ENCODE measurements around the gene FETUB.
"Not testable (repeated sequence)": the region's sequence is repeated elsewhere in the genome, so short reads cannot be mapped to it uniquely, and the experiment has no call there.

Gene FETUB

DNA sequence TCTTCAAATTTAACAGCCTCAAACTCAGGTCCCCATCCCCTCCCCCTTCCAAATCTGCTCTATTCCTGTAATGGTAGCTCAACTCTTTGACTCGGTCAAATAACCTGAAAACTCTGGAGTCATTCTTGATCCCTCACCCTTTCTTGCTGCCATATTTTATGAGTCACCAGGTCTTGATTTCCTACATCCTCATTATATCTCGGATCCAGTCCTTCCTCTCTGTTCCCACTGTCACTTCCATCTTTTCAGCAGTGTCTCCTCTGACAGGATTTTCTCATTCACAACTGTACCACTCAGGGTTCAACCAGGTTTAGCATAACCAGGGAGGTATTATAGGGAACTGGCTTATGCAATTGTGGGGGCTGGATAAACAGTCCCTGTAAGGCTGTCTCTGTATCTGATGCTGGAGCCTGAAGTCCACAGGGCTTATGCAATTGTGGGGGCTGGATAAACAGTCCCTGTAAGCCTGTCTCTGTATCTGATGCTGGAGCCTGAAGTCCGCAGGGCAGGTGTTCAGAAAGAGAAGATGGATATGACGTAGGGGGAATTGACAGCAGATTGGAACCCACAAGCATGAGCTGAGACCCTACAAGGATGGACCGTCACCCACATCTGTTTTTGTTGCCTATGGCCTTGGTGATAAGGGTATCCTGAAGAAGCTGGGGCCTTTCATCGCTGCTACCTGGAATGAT lies 9.1 kb upstream of the FETUB start:
- FAIRE-seq = no peak

DNA sequence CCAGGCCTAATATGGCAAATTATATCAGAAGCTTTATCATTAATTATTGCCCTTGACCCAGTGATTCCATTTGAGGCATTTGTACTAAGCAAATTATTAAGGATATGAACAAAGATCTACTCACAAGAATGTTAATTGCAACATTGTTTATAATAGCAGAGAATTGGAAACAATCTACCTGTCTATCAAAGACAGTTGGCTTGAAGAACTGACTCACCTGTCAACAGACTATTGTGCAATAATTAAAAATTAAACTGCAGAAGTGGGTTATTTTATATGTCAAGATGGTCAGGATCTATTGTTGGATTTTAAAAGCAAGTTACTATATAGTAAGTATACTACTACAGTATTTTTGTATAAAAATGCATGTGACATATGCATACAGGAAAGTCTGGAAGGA lies 6.7 kb upstream of the FETUB start:
- DNase-seq (ENCODE audit: insufficient read length, low spot score) = no peak

More for the DNA sequence above, 9.1 kb upstream of the FETUB start:
- no peak for DNase-seq (ENCODE audit: insufficient read length, low spot score)

DNA sequence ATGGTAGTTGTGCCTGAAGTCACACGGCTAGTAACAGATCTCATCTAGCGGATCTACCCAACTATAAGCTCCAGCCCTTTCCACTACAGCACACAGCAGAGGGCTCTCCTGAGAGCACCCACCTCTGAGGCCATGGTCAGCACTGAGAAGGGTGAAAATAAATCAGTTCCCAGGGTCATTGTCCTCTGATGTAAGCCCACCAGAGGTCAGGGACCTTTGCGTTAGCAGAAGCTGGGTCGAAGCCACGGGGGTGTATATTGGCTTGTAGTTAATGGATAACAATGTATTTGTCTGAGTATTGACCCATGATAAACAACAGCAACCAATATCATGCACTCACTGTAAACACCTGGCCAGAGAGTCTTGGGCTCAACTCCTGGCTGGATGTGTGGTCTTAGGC lies 6.0 kb upstream of the FETUB start:
- DNase-seq (ENCODE audit: insufficient read length, low spot score); FAIRE-seq: not testable (repeated sequence)

More for the DNA sequence above, 6.7 kb upstream of the FETUB start:
- no peak for FAIRE-seq

DNA sequence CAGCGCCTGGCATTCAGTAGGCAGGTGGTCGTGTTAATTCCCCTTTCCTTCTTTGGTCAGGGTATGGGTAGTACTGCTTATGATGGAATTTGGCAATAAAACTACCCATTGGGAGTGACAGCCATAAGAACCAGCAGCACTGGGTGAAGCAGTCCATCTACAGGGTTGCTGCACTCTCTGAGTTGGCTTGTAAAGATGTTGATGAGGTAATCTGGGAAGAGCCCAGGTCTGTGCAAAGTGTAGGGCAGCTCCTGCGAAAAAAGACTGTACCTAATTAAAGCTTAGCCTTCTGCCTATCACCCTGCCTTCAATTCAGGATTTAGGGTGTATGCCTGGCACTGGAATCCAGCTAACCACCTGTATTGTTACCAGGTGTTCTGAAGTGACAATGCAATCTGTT lies 4.7 kb upstream of the FETUB start:
- DNase-seq (ENCODE audit: insufficient read length, low spot score) (no peak), FAIRE-seq (no peak)

DNA sequence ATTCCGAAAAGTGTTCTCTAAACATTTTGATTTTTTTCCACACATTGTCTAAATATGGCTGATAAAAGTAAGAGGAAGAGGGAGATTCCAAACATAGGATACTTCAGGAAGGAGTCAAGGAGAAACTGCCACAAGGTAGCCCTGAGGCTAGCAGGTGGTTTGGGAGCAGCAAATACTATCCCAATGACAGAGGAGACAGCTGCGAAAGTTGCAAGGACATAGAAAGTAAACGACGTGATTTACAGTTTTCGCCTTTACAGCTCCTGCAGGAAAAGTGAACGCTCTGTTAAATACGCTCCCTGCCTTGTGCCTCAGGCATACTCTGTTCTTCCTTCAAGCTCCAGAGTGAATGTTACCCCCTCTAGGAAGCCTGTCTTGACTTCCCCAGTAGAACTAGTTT lies 3.7 kb upstream of the FETUB start:
- no peak for DNase-seq (ENCODE audit: insufficient read length, low spot score)
- FAIRE-seq = no peak

DNA sequence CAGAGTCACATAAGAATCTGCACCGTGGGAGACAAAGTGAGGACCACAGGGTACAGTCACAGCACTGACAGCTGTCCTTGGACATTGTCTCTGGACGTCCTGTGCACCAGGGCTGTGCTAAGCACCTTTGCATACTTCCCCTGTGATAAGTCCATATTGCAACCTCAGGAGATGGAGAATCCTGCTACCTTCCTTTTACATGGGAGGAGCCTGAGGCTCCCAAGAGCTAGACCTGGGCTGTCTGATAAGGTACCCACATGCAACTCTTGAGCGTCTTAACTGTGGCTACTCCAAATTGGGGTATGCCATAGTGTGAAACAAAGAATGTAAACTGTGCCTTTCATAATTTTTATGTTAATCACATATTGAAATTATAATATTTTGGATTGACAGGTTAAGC lies 2.5 kb upstream of the FETUB start:
- DNase-seq (ENCODE audit: insufficient read length, low spot score) (no peak), FAIRE-seq (no peak)

DNA sequence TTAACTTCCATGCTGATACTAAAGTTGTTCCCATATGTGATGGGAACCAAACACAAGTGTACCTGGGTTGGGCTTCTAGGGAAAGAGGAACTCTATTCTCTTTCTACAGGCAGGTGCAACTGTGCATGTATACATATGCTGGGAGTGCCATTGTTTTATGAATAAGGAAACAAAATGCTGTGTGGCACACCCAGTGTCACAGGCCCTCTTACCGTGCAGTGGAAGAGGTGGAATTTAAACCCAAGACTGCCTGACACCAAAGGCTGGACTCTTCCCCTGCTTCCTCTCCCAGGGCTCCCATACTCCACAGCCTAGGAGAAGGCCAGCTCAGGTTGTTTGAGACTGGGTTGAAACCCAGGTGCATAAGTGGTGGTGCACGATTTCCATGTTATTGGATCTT lies 1.9 kb upstream of the FETUB start:
- no peak for DNase-seq (ENCODE audit: insufficient read length, low spot score)
- FAIRE-seq = no peak

DNA sequence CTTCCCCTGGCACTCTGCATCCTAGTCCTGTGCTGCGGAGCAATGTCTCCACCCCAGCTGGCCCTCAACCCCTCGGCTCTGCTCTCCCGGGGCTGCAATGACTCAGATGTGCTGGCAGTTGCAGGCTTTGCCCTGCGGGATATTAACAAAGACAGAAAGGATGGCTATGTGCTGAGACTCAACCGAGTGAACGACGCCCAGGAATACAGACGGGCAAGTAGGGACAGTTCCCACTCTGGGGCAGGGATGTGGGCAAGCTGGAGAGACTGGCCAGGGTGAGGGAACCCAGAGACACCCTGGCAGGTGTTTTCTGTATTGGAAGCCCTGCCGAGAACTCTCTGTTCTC lies 247 bp downstream of the FETUB start:
- no peak for DNase-seq (ENCODE audit: insufficient read length, low spot score)
- FAIRE-seq = no peak

DNA sequence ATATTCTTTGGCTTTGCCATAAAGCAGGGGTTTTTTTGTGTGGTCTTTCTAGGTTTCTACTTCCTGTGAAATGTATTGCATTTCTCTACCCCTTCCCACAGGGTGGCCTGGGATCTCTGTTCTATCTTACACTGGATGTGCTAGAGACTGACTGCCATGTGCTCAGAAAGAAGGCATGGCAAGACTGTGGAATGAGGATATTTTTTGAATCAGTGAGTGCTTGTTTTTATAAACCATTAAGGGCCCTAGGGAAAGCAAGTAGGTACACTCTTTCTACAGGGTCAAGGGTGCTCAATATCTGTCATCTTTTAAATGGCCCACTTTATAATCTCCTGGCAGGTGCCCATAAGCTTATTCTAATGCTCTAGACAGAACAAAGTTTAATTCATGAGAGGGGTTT lies 730 bp downstream of the FETUB start:
- DNase-seq (ENCODE audit: insufficient read length, low spot score) = no peak
- no peak for FAIRE-seq

DNA sequence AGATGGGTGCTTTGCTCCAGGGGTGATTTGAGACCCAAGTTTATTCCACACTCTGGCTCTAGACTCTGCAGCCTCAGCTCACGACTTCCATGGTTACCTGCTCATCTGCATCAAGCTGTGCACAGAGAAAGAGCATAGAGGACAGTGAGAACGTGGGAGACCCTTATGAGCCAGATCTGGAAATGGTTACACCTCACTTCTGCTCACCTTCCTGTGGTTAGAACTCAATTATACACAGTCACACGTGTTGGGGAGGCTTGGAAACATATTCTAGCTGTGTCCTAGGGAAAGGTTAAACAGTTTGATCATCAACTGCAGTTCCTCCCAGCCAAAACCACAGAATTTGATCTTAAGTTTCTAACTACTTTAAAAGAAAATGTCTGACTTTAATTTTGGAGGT lies 1.8 kb downstream of the FETUB start:
- FAIRE-seq (no peak), DNase-seq (ENCODE audit: insufficient read length, low spot score) (no peak)

DNA sequence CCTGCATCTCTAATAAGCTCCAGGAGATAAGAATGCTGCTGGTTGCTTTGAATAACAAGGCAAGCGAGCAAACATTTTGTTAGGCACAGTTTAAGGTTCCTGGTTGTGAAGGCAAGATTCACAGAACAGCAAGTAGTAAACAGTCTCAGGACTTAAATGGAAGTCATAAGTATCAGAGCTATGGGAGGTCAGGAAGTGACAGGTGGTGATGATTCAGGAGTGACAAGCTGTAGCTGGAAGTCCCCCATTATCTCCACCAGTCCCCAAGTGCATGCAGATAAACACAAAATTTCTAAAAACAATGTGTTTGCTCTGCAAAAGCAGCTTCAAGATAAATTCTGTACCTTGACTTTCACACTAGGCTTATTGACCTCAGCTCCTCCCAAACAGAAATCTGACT lies 3.3 kb downstream of the FETUB start:
- FAIRE-seq (no peak), DNase-seq (ENCODE audit: insufficient read length, low spot score) (no peak)

DNA sequence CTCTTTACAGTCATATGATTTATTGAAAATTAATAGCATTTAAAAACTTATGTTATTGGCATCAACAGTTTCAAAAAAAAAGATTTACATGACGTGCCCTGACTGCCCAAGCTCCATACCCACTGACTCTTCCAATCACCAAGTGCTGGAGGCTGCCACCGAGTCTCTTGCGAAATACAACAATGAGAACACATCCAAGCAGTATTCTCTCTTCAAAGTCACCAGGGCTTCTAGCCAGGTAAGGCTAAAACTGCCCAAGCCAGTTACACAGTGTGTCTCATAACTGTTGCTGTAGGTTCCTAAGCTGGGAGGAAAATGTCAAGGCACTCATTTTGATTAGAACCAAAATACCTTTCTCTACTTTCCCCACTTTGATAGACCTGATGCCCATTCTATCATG lies 4.5 kb downstream of the FETUB start:
- no peak for FAIRE-seq
- DNase-seq (ENCODE audit: insufficient read length, low spot score) = no peak

DNA sequence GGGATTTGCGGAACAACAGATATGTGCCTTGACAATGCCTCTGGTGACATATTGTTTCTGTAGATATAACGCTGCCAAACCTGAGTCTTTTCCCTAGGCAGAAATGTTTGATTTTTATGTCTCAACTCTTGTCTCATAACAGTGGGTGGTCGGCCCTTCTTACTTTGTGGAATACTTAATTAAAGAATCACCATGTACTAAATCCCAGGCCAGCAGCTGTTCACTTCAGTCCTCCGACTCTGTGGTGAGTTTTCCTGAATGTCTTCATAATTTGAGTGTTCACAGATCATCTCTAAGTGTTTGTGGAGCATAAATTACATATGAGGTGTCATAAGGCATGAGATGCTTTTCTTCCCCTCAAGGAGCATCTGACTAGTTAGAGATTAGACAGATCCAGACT lies 5.9 kb downstream of the FETUB start:
- FAIRE-seq = no peak

DNA sequence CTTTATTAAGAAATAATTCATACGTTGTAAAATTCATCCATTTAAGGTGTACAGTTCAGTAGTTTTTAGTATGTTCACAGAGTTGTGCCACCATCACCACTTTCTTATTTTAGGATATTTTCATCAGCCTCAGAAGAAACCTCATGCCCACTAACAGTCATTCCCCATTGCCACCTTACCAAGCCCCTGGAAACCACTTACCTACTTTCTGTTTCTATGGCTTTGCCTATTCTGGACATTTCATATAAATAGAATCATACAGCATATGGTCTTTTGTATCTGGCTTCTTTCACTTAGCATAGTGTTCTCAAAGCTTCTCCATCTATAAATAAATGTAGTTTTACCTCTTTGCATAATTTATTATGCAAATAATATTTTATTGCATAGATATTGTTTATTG lies 6.6 kb downstream of the FETUB start:
- DNase-seq (ENCODE audit: insufficient read length, low spot score) (no peak), FAIRE-seq (no peak)

More for the DNA sequence above, 5.9 kb downstream of the FETUB start:
- DNase-seq (ENCODE audit: insufficient read length, low spot score) = no peak

DNA sequence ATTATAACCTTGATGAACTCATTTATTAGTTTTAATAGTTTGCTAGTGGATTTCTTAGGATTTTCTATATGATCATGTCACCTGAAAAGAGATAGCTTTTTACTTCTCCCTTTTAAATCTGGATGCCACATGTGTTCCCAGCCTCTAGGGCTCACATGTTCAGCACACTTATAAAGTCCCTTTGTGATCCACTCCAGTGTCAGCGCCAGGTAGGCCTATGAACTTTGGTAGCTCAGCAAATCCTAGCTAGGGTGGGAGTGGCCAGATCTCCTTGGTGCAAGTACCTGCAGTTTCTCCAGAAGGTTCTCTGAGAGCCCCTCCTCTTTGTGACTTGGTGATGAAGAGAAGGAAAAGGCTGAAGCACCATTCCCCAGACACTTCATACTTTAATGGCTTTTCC lies 8.7 kb downstream of the FETUB start:
- DNase-seq (ENCODE audit: insufficient read length, low spot score) = no peak
- no peak for FAIRE-seq

DNA sequence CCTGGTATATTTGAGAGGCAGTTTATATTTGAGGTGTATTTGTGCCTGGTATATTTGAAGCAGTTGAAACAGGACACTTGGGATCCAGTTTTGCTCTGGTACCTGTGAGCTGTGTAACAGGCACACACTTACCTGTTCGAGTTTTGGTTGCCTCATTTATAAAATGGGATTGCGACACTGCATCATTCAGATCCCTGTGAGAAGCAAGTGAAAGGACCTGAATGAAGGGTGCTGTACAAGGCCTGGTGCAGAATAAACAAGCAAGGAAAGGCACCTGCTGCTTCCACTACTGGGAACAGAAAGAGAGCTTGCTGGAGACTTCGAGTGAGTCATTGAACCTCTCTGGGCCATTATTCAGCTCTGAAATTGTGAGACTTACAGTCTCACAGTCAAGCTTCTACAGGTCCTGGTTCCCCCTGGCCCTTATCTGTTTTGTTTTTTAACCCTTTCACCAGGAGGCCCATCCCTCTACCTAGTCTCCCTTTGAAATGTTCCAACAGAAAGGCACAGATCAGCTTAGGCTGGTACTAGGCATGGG lies 11.5 kb downstream of the FETUB start:
- DNase-seq (ENCODE audit: insufficient read length, low spot score) (no peak), FAIRE-seq (no peak)

DNA sequence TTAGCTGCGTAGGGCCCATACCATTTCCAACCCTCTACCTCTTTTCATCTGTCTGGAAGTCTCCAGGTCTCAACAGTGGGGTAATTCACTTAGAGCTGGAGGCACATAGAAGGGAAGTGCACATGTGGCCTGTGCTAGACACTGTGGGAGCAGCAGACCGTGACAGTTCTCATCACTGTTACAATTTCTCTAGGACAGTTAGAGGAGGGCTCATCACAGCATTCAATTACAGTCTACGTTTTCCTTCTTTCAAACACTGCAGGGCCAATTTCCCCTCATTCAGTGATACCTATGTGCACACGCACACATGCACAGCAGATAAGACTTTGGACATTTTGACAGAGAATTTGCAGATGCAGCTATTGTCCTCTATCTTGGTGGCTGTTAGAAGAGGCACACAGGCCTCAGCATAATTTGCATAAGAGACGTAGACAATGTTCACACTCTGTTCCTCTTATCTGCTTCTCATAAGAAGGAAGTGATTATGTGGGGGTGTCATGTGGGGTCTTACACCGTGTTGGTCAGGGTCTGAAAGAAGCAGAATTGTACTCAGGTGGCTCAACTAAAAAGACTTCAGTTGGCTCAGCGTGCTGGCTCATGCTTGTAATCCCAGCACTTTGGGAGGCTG lies 13.0 kb downstream of the FETUB start:
- no peak for FAIRE-seq

DNA sequence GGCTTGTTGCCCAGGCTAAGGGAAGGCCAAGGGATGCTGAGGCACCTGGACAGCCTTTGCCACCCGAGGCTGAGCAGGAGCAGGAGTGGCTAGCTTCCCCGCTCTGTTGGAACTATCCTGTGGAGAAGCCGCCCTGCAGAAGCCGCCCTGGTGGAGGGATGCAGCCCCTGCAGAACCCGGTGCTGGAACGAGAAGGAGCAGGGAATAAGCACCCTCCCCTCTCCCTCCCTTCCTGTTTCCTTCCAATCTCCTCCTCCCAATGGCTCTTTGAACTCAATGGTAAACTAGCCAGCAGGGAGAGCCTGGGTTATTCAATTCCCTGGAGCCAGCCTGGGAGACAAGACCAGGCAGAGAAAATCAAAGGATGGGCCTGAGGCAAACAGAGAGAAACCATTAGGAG lies 13.8 kb downstream of the FETUB start:
- FAIRE-seq (no peak), DNase-seq (ENCODE audit: insufficient read length, low spot score) (no peak)

More for the DNA sequence above, 13.0 kb downstream of the FETUB start:
- DNase-seq (ENCODE audit: insufficient read length, low spot score) = no peak

DNA sequence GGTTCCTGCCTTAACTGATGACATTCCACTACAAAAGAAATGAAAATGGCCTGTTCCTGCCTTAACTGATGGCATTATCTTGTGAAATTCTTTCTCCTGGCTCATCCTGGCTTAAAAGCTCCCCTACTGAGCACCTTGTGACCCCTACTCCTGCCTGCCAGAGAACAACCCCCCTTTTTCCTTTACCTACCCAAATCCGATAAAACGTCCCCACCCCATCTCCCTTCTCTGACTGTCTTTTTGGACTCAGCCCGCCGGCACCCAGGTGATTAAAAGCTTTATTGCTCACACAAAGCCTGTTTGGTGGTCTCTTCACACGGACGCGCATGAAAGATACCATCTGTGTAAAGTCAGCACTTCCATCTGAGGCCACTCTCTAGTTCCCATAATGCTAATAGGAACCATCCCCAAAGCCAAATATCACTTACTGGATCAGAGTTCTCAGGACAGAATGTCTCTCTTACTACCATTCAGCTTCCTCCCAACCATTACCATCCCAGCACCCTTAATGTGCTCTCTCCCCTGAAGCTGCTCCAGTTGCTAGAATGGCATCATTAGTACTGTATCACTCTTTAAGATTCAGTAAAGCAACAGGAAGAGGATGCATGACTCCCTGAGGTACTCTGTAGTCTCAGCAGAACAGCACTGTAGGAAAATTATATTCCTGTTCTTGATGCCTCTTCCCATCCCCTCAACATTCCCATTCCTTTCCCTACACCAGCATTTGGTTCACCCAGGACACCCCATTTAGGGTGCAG lies 23.3 kb downstream of the FETUB start:
- no peak for FAIRE-seq
- DNase-seq (ENCODE audit: insufficient read length, low spot score) = no peak

DNA sequence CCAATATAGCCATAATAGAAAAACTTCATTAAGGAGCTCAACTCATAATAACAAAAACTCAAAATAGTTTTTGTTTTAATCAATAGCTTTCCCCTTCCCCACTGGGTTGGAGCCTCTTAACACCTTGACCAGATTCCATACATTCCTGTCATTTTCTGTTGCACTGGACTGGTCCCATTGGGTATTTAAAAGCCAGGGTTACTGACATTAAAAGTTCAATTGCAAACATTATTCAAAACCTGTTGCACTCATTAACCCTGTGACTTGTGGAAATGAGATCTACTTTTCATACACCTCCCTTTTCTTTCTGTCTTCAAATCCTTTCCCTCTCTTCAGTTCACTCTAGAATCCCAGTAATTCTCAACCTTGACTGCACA lies 23.9 kb downstream of the FETUB start:
- FAIRE-seq (no peak), DNase-seq (ENCODE audit: insufficient read length, low spot score) (no peak)

DNA sequence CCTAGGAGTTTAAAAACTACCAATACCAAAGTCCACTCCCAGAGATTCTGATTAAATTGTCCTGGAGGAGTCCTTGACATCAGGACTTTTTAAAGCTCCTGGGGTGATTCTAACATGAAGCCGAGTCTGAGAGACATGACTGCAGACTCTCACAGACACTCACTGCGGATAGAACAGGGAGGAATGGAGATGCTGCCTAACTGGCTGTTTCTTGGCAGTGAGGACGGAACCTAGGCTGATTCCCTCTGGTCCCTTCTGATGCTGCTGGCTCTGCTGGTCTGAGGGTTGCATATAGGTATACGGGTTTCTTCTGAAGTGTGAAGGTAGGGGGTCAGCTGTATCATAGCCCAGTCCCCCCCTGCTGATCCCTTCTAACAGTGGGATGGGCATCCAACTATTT lies 24.3 kb downstream of the FETUB start:
- DNase-seq (ENCODE audit: insufficient read length, low spot score) (no peak), FAIRE-seq (no peak)

DNA sequence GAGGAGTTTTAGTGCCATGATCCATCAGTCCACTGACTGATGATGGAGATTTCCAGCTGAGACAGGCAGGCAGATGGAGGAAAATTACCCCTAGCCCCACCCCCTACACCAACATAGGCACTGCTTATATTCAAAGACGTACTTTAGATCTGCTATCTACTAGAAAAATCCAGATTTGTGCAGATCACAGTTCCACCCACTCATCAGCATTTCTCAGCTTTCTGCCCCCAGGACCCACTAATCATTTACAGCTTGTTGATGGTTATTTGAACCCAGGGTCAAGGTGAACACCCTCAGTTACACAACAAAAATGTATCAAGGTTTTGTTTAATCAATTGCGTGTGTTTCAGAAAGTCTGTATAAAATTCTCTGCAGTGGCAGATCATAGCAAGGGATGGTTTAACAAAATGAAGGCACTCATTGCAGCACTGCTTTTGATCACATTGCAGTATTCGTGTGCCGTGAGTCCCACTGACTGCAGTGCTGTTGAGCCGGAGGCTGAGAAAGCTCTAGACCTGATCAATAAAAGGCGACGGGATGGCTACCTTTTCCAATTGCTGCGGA lies 25.5 kb downstream of the FETUB start, which contains the start of gene HRG:
Gene HRG (plus strand): TSS at position 390 of the 564 bp plus-strand sequence. CDS start 18 bp downstream, at position 408.
- DNase-seq (ENCODE audit: insufficient read length, low spot score) (no peak), FAIRE-seq (no peak)
